HG02852 (cell line): Measurements from ENCODE around the gene TMEM123.

Experiments
- ATAC-seq: cut with Tn5 transposase; IDR thresholded peaks from one replicate; pipeline ENCODE4 v1.9.1; 2021; ENCODE audit warnings: mild to moderate bottlenecking, moderate library complexity; ENCODE audit not compliant: unreplicated experiment

The TMEM123 gene

DNA sequence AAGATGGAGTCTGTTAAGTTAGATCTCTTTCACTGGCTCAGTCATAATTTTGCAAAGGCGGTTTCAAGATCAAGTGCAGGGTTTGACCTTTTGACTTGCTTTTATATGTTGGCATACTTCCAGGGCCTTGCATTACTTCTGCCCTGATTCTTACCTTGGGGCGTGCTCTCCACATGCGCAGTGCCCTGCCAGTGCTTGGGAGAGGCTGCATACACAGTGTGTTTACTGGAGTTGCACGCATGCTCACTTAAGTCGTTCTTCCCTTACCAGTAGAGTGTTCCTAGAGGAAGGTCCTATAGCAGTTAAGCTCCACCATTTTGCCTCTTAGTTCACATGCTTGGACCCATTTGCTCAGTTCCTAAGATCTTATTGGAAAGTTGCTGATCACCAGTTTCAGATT is 21.0 kb upstream of the TMEM123 start:
- ATAC-seq, result no peak

DNA sequence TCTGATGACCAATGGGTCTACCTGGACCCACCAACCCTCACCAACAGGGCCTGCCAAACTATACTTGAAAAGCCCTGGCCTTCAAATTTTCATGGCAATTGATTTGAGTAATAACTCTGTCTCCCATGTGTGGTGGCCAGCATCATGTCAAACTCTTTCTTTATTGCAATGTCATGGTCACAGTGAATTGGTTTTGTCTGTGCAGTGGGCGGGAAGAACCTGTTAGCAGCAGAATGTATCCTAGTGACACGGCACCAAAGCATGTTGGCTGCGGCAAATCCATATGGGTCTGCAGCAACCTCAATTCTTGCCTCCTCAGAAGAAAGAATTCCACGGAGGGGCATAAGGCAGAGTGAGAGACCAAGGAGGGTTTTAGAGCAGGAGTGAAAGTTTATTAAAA is 19.6 kb upstream of the TMEM123 start:
- ATAC-seq, result no peak

DNA sequence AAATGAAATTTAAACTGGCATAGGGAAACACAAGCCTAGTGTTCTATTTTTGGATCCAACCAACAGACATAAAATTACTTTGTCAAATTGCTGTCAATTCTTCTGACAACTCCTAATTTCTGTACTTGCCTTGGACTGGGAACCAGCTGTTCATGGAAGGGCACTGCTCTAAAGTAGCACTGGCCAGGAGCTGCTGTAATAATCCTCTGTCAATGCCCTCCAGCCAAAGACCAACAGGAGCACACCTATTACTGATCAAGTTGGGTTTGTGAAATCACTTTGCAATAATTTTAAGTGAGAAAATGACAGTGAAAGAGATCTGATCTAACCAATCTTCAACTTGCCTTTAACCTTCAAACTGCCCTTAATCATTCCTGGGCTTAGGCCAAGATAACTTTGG is 18.9 kb upstream of the TMEM123 start:
- ATAC-seq, result no peak

DNA sequence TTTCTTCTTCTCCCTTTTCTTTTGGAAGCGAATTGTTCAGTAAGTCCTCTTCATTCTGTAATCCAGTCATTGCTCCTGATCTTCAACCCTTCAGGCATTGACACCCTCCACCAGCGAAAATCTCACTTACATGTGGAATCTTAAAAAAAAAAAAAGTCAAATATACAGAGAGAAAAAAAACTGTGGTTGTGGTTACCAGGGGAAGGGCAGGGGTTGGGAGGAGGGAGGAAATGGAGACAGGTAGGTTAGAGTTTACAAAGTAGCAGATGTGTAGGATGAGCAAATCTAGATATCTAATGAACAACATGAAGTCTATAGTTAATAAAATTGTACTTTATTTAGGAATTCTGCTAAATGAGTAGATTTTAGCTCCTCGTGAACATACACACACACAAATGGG is 17.7 kb upstream of the TMEM123 start:
- ATAC-seq, result no peak

DNA sequence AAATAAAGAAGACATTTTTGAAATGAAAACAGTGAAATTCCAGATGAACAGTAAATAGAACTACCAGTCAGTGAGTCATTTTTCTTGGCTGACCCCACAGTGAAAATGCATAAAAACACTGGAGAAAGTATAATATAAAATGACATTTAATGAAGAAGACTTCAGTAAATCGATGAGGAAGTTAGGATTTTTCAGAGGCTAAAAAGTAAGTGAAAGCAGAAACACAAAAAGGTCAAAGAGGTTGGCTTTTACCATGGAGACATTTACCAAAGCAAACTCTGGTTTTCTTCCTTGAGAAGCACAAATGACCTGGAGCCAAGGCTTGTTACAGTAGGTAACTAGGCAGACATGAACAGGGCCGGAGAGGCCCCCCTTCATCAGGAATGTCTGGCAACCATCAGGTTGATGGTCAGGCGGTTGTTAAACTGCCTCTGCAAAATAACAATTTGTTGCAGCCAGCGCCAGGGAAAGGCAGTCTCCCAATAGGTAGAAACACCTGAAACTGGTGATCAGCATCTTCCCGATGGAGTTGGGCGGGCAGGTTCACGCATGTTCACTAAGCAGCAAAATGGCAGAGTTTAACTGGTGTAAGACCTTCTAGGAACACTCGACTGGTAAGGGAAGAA is 16.7 kb upstream of the TMEM123 start:
- ATAC-seq, result no peak

DNA sequence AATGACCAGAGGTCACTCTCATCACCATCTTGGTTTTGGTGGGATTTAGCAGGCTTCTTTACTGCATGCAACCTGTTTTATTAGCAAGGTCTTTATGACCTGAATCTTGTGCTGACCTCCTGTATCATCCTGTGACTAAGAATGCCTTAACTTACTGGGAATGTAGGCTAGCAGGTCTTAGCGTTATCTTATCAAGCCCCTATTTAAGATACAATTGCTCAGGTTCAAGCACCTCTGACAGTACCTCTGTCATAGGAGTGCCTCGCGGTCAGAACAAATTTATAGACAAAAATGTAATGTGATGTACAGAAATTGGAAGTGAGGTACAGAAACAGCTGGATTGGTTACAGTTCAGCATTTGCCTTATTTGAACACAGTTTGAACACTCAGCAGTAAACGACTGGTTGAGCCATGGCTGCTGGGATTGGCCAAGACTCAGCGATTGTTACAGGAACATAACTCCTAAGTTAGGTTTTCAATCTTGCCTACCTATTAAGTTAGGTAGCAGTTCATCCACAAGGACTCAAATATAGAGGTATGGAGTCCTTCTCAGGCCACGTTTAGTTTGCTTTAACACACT is 16.1 kb upstream of the TMEM123 start:
- ATAC-seq, result no peak

DNA sequence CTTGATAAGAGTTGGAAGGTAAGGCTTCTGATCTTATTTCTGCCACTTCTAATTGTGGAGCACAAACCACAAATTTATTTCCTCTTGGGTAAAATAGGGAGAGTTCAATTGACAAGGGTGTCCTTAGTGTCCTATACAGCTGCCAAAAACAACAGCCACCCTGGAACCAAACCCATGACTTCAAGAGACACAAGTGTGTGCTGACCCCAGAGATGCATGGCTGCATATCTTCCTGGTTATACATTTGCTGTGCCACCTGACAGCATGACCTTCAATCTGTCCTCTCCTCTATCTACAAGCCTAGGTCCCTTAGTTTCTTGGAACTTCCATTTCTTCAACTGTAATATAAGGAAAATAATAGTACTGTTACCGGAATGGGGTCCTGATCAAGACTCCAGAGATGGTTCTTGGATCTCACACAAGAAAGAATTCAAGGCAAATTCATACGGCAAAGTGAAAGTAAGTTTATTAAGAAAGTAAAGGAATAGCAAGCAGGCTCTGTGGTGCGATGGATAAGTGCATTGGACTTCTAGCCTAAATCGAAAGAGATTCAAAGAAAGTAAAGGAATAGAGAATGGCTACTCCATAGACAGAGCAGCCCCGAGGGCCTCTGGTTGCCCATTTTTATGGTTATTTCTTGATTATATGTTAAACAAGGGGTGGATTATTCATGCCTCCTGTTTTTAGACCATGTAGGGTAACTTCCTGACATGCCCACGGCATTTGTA is 15.5 kb upstream of the TMEM123 start:
- ATAC-seq, result no peak

DNA sequence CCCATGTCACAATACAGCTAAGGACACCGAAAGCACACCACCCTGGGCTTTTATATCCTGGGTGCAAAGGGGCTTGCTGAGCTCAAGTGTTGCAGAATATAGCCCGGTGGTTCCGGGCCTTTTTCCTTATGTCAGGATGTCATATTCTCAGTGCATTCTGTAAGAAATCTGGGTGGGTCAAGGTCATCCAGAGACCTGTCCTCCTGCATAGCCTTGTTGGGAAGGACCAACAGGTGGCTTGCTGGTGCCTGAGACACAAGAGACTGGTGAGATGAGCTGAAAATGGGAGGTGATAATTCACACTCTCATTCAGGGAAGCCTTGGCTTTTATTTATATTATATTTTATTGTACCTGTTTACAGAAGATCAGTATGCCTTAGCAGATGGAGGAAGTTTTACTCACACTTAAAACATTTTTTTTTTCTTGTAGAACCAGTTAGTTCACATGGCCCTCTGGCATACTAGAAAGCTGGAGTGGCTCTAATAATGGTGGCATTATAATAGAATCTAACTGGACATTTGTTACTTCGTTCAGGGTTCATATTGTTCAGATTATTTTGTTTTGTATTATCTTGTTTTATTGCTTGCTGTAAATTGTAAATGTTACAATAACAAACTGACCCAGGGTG is 14.6 kb upstream of the TMEM123 start:
- ATAC-seq, result no peak

DNA sequence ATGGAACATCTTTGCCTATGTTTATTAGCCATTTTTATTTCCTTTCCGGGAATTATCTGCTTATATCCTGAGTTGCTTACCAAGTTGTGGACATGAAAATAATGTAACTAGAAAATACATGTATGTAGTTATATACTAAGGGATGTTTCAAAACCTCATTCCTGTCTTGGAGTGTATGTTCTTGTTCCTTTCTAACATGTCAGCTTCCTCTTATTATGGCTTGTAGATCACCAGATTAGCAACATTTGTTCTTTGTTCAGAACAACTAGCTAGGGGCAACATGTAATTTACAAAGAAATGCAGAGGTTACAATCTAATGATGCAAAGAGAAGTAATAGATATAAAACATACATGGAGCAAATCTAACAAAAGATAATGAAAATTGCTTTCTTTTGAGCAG is 13.1 kb upstream of the TMEM123 start:
- ATAC-seq, result no peak

DNA sequence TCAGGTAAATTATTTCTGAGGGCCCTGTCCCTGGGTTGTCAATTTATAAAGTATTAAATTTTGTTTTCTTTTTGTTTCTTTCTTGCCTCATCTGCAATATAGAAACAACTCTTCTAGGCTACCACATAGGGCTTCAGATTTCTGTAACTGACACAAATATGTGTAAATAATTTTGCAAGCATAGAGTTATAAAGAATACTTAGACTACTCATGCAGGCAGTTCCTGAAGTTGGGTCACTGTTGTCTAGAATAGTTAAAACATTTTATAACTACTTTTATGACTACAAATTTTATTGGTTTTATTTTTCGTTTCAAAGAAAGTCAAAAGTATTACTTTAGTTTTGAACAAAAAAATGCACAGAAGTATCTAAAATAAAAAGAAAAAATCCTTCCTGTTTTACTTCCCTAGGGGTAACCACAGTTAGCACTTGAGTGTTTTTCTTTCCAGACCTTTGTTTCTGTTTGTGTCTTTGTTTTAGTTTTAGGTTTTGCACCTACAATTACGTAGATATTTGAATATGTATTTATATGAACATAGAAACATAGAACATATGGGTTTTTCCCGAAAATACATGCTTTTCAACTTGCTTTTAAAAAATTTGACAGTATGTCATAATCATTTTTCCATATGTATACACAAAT is 12.4 kb upstream of the TMEM123 start:
- peak; percentile 66 for ATAC-seq

DNA sequence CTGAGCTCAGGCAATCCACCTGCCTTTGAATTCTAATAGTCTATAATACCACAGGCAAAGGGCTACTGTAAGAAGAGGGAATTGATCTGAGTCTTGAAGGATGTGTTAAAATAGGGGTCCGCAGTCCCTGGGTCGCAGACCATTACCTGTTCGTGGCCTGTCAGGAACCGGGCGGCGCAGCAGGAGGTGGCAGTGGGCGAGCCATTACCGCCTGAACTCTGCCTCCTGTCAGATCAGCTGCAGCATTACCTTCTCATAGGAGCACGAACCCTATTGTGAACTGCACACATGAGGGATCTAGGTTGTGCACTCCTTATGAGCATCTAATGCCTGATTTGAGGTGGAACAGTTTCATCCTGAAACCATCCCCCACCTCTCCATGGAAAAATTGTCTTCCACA is 11.5 kb upstream of the TMEM123 start:
- no peak for ATAC-seq

DNA sequence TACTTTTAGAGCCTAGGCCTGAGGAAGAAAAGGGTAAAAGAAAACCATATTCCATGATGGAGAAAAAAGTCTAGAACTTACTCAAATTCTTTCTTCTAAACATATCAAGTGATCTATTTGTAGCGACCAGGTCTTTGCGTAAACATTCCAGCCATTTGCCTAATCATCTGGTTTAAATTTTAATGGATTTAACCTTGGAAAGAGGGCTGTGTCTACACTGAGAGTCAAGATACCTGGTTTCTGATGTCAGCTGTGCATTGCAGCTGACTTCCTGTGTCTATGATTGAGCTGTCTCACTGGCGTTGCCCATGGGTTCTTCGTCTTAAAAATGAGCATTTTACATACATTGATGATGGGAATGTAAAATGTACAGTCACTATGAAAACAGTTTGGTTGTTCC is 10.0 kb upstream of the TMEM123 start:
- ATAC-seq, result no peak

DNA sequence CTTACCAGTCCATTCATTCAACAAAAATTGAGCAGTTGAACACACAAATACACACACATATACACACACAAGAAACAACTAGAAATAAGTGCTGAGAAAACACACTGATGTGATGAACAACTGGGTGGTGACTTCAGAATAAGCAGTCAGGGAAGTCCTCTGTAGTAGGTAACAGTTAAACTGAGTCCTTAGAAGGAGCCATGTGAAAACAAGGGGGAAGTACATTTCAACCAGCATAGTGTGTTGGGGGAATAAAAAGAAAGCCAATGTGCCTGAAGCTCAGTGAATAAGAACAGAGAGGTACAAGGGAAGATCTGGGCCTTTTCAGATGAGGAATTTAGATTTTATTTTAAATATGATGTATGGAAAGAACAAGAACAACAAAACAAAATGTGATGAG is 6.8 kb upstream of the TMEM123 start:
- ATAC-seq, result peak; percentile 55

DNA sequence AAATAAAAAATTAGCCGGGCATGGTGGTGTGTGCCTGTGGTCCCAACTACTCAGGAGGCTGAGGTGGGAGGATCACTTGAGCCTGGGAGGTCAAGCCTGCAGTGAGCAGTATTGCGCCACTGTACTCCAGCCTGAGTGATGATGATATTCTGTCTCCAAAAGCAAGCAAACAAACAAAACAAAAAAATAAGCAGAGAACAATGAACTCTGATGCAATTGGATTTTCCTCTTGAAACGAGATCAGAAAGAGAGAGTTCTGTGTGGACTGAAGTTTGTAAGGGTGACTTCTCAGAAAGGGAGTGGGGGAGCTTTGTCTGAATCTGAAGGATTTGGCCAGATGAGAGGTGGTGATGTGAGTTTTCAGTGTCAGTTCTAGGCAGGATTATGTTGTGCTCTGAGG is 6.0 kb upstream of the TMEM123 start:
- no peak for ATAC-seq

DNA sequence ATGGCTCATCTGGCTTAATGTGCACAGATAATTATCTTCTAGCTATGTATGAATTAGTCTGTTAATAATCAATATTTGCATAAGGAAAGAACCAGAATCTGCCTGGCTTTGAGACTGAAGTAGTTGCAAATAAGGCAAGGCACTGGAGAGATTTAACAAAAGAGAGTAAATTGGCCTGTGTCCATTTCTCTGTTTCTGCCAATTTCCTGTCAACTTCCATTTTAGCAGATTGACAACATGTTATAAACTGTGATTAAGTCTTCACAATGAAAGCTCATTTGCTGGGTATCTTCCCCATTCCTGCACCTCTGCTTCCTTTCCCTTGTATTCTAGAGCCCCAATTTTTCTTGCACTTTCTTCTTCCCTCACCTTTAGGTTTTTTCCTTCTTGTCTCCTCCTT is 5.3 kb upstream of the TMEM123 start:
- ATAC-seq, result no peak

DNA sequence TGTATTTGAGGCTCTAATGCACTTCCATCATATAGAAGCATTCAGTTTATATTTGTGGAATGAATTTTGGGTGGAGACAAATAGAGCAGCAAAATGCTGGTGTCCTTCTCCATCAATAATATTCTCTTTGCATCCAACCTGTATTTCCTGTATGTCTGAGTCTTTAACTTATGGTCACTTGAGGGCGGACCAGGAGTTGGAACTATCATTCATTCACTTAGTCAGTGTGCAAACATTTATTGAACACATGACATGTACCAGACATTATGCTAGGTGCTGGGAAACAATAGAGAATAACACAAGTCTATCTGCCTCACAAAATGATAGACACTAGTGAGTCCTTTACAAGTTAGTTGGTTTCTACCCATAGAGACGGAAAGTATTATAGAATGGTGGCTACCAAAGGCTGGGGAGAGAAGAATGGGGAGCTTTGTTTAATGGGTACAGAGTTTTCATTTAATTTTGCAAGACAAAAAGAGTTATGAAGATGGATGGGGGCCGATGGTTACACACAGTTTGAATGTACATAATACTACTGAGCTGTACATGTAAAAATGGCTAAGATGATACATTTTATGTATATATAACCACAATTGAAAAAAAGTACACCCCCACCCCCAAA is 4.6 kb upstream of the TMEM123 start:
- ATAC-seq, result no peak

DNA sequence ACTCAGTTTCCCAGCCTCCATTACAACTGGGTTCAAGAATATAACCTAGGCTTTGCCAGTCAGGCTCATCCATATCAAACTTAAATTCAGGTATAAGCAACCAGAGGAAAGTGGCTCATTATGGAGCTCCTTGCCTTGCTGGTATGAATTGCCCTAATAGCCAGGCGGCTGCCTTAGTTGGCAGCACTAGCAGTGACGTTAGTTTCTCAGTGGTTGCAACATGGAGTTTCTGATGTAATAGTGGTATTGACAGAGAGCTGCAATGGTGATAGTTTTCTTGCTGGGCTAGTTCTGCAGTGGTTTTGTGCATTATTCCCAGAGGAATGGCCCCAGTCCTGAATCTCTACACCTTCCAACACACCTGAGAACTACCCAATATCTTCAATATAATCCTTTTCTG is 3.8 kb upstream of the TMEM123 start:
- no peak for ATAC-seq

DNA sequence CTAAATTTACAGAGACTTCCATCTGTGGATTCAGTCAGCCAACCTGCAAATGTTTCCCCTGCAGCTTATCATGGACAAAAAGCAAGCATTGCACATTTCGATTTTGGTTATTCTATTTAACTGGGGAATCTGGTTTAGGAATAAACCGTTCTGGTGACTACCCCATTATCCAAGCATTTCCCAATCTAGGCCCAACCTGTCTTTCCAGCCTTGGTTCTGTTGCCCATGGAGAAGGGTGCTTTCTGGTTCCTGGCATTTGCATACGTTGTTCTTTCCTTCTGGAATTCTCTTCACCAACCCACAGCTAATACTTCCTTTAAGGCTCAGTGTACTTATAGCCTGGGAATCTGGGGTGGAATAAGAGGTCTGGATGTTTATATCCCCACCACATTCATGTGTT is 1.4 kb upstream of the TMEM123 start:
- ATAC-seq, result no peak

DNA sequence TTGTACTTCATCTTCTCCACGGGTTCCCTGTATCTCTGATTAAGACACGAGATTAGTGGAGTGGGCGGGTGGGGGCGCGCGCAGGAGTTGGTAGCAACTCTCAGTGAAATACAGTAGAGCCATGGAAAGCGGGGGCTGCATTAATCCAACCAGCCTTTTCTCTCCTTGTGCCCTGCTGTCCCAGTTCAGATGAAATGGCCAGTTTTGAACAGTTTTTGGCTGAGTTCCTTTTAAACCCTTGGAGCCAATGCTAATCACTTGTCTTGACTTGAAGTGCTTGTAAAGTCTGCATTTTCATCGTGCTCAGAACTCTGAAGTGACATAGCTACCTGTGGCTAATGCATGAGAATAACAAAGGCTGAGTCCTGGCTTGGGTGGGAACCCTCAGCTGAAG is 734 bp upstream of the TMEM123 start:
- ATAC-seq, result no peak

DNA sequence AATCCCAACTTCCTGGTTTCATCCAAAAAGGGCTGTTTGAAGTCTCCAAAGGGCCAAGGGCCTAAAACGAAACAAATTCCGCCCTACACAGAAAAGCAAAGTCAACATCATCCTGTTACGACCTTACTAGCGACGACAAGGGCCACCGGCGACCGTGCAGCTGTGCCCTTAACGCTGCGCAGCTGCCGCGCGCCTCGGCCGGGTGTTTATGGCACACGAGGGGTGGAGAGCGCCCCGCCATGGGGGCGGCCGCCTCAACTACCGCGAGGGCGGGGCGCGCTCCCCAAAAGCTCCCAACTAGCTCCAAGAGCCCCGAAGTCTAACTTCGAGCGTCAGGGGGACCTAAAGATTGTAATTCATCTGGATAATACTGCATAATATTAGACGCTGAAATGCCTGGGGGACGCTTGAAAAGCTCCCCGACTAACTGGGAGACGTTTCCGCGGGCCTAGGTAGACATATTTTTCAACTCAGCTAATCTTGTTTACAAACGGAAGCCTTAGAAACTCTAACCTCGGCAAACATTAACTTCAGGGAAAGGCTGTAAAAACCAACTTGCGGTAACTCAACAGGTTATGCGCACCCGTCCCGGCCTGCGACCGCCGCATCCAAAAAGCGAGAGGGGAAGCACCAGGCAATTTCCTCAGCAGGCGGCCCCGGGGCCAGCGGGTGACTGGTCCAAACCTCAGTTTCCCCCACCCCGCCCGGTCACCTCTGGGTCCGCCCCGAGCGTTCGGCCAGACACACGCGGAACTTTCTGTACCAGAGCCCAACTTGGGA is 694 bp downstream of the TMEM123 start:
- ATAC-seq, result peak; percentile 57
